LoVo (cell line): ENCODE measurements around the gene GALNT9.
A peak's percentile ranks its signal among the peaks of the same experiment; 100 is the strongest.
"Not testable (repeated sequence)": the region's sequence is repeated elsewhere in the genome, so short reads cannot be mapped to it uniquely, and the experiment has no call there.

Experiments used
- DNase-seq: peaks from one replicate; pipeline ENCODE4 v3.0.0-alpha.2; 2016; ENCODE audit warnings: low spot score

The GALNT9 gene

DNA sequence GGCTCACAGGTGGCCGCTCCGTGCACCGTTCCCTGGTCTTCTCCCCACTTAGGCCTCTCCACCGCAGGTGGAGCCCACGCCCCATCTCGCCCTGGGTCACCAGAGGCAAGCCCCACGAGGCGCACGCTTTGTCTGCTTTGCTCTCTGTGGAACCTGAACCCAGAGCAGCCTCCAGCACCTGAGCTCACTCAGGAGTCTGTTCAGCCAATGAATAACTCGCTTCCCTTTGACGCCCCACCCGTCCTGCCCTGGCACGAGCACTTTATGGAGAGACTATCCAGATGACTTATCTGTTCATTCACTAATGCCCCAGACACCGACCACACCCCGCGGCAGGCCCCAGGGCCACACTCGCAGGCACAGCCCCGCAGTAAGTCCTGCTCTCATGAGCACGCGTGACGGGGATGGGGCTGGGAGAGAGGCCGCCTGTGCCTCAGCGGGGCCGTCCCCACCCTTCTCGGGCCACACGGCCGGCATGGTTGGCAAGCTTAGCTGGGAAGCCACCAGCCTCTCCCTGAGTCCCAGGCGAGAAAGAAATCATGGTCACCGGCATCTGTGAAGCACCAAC, 100.1 kb downstream of the GALNT9 start:
- no peak for DNase-seq

DNA sequence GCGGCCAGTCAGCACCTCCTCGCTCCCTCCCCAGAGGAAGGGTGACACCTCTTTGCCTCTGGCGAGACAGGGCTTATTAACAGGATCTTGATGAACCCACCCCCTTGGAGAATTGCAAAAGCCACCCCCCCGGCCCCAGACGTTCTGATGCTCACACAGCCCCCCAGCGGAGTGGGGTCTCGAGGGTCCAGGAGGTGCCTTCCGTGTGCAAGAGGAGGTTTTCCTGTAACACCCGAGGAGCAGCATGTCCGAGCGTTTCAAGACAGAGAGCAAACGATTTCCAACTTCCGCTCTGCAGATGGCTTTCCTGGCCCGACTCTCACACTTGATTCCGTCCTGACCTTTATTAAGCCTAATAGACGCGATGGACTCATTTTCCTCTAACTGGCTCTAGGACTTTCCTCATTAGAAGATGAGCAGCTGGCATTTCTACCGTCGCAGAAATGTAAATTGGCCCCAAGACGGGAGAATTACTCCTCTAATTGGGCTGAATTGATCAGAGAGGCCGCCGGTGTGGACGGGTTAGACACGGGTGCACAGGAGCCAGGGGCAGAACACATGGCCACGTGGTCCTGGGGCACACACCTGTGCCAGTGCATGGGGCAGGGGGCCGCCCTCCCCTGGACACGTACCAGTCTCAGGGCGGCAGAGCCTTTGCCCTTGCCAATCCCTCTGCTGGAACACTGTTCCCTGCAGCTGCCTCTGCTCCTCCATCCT, 100.8 kb downstream of the GALNT9 start:
- no peak for DNase-seq

DNA sequence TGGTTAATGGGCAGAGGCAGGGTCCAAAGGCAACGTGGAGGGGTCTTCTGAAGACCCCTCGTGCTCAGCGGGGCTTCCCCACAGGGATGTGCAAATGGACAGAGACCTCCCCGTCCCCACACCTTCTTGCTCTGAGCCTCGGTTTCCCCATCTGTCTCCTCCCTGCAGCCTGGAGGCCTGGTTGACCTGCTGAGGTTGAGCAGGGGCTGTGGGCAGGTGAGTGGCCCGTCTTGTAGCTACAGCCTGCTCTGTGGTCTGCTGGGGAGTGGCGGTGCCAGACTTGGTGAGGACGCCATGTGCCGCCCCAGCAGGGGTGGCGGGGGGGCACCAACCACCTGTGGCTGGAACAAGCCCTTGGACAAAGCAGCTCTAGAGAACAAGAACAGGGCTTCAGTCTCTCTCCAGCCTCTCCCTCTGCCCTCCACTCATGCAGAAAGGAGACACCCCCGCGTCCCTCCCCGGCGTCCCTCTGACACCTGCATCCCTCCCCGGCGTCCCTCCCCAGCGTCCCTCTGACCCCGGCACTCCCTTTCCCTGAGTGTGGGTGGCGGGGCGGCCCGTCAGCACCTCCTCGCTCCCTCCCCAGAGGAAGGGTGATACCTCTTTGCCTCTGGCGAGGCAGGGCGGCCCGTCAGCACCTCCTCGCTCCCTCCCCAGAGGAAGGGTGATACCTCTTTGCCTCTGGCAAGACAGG, 101.5 kb downstream of the GALNT9 start:
- no peak for DNase-seq

DNA sequence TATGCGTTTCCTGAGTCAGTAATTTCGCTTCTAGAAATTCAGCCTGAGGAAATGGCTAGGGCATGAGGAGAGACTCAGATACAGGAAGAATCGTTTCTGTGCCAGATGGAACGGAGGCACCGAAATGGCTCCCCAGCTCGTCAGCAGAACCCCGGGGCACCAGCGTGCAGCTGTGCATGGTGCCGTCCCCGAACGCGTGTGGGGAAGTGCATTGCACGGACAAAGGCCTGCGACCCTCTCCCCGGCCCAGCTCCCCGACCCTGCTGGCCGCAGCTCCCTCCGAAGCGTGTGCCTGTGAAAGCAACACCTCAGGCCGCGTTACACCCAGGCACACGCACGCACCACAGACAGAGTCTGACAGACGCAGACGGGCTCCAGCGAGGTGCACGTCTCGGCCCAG, 102.3 kb downstream of the GALNT9 start:
- DNase-seq, result no peak

DNA sequence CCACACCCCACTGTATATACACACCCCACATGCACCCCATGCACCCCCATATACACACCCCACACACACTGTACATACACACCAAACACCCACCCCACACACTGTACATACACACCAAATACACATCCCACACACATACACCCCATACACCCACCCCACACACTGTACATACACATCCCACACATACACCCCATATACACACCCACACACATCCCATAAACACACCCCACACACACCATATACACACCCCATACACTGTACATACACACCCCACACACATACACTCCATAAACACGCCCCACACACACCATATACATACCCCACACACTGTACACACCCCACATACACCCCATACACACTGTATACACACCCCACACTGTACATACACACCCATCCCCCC, 102.8 kb downstream of the GALNT9 start:
- no peak for DNase-seq

DNA sequence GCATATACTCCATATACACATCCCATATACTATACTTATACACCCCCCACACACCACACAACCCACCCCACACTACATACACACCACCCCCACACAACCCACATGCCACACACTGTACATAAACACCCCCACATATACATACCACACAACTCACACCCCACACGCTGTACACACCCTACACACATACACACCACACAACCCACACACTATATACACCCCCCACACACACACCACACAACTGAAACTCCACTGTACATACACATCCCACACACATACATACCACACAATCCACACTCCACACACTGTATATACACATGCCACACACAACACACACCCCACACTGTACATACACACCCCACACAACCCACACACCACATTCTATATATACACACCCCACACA, 104.2 kb downstream of the GALNT9 start:
- no peak for DNase-seq

DNA sequence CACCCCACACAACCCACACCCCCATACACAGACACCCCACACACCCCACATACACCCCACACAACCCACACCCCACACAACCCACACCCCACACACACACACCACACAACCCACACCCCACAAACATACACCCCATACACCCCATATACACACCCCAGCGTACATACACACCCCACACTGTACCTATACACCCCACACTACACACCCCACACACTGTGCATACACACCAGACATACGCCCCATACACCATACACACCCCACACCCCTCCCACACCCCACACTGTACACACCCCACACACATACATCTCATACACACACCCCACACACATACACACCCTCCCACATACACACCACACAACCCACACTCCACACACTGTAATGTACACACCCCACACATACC, 104.9 kb downstream of the GALNT9 start:
- no peak for DNase-seq

DNA sequence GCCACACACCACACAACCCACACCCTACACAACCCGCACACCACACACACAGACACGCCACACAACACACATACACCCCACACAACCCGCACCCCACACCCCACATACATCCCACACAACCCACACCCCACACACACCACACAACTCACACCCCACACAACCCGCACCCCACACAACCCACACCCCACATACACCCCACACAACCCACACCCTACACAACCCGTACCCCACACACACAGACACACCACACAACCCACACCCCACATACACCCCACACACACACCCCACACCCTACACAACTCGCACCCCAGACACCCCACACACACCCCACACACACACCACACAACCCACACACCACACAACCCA, 106.6 kb downstream of the GALNT9 start:
- DNase-seq, result no peak

DNA sequence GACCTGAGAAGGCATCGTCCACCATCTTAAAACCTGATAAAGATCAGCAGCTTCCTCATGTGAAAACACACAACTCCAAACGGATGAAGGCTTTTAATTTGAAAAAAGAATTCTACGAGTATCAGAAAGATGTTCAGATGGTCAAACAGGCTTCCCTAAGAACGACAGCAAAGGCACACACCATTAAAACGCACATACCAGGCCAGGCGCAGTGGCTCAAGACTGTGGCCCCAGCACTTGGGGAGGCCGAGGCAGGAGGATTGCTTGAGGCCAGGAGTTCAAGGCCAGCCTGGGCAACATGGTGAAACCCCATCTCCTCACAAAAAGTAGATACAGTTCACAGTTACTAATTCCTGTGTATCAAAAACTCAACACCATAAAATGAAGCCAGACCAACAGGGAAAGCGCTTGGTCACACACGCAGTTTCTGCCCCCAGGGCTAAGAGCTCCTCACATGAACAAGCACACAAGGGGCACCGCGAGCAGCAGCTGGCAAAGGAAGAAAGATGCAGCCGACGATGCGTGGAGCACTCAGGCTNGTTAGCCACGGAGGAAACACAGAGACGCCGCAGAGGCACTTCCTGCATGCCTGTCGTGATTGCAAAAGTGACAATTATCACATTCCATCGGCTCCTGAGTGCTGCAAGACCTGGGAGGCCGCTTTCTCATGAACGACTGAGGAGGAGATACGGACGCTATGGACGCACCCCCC, 107.1 kb downstream of the GALNT9 start:
- DNase-seq, result peak; percentile 29

DNA sequence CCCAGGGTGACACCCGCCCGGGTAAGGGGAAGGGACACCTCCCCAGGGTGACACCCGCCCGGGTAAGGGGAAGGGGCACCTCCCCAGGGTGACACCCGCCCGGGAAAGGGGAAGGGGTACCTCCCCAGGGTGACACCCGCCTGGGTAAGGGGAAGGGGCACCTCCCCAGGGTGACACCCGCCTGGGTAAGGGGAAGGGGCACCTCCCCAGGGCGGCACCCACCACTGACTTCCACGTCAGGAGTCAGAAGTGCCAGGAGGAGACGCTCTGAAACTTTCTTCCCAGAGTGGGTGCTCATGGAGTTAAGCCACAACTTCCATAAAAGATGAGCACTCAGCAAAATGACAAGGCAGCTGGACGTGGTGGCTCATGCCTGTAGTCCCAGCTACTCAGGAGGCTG, 109.6 kb downstream of the GALNT9 start:
- not testable (repeated sequence) for DNase-seq

DNA sequence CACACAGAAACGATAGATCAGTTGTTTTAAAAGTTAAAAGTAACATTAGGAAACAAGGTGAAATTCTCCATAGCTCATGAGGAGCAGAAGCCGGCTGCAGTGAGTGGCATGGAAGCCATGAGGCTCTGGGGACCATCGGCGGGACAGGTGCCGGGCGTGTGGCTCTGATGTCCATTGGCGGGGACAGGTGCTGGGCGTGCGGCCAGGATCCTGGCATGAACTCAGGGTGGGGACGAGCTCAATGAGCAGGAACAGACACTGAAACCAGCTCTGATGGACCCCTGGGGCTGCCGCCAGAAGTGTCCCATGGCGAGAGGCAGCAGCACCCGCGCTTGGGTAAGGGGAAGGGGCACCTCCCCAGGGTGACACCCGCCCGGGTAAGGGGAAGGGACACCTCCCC, 110.1 kb downstream of the GALNT9 start:
- DNase-seq, result no peak

DNA sequence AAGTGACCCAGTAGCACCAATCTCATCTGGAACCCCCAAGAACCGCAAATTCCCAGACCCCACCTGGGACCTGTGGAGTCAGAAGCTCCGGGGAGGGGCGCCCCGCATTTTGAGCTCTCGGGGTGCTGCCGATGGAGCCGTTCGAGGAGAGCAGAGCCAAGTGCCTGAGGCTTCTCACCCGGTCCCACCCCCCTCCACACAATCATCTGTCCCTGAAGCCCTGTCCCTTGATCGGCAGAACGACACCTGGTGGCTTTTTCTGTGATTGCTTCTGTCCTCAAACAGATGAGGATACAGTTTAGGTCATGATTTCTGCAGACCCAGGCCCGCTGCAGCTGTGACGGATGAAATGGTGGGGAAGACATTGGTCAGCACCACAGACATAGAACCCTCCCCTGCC, 110.5 kb downstream of the GALNT9 start:
- no peak for DNase-seq

DNA sequence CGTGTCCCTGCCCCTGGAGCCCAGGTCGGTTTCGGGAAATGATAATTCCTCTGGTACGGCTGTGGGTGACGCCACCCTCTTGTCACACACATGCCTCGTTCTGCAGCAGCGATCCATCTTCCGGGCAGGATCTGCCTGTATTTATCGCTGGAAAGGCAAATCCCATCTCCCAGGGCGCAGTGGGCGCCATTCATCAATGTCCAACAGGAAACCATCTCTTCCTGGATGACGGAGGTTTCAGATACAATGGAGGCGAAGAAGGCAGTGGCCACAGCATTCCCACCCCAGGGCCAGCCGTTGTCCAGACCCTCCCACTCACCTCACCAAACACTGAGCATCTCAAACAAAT, 110.9 kb downstream of the GALNT9 start:
- DNase-seq, result no peak

DNA sequence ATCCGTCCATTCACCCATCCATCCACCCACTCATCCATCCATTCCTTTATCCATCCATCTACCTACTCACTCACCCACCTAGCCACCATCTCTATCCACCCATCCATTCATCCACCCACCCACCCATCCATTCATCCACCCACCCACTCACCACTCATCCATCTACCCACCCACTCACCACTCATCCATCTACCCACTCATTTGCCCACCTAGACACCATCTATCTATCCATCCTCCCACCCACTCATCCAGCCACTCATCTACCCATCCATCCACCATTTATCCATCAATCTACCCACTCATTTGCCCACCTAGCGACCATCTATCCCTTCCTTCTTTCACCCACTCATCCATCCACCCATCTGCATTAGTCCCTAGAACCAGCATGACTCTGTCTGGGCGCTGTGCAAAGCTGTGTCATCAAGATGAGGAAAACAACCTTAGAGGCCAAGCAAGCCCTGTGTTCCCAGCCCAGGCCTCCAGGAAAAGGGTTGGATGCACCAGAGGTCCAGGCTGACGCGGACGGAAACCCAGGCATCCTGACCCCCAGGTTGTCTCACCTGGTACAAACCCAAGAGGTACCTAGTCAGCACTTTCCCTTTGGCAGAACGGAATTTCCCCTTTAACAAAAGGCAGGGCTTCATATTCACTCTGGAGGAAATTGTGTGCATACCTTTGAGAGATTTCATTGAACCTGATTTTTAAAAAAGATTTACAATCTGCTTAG, 111.4 kb downstream of the GALNT9 start:
- DNase-seq, result no peak

DNA sequence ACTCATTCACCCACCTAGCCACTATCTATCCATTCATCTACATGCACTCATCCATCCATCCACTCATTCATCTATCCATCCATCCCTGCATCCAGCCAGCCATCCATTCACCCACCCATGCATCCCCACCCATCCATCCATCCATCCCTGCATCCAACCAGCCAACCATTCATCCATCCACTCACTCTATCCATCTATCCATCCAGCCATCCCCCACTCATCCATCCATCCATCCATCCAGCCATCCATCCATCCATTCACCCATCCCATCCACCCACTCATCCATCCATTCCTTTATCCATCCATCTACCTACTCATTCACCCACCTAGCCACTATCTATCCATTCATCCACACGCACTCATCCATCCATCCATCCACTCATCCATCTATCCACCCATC, 112.0 kb downstream of the GALNT9 start:
- no peak for DNase-seq

DNA sequence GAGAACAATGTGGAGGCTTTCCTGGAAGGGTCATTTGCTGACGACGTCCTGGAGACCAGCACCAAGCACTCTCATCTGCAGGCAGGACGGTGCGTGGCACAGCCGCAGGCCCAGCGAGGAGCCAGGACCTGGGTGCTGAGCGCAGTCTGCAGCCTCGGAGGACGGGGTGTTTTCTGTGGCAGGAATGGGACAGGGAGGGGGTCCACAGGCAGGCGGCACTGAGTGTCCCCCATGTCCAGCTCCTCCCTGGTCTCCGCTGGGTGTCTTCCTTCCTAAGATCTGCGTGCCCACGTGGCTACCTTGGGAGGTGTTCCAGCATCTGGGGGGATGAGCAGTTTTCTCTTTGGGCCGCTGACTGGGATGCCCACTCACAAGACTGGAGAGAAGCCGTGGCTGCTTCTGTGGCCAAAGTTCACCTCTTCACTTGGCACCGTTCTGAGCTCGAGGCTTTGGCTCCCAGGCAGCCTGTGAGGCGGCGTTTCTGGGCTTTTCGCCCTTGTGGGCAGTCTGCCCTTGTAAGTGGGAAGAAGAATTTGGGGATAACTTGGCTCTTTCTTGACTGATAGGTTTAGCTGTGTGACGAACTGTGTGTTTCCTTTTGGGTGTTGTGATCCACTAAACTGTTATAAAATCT, 112.9 kb downstream of the GALNT9 start:
- DNase-seq, result no peak

DNA sequence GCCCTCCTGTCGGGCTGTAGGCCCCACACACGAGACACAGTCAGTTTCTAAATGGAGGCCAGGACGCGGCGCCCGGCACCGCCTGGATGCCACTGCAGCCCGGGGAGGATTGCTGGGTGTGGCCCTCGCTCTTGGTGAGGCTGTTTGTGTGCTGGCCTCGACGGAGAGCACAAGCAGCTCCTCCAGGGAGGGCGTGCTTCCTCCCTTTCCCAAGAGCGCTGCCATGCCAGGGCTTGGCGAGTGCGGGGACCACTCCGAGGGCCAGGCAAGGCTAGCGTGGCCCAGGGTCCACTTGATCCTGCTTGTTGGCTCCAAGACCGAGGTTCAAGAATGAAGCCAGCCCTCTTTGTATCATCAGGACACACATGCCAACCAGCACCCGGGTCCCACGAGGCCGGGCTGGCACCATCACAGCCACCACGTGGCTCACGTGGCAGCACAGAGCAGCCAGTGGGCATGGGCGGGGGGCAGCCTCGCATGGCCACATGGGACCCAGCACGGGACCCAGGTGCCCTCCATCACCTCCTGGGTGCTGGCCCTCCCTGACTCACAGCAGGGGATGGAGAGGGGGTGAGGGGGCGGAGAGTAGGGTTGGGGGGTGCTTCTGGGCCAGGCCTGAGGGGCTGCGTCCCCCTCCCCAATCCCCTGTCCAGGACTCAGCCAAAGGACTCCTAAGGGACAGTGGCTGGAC, 113.9 kb downstream of the GALNT9 start:
- DNase-seq, result no peak

DNA sequence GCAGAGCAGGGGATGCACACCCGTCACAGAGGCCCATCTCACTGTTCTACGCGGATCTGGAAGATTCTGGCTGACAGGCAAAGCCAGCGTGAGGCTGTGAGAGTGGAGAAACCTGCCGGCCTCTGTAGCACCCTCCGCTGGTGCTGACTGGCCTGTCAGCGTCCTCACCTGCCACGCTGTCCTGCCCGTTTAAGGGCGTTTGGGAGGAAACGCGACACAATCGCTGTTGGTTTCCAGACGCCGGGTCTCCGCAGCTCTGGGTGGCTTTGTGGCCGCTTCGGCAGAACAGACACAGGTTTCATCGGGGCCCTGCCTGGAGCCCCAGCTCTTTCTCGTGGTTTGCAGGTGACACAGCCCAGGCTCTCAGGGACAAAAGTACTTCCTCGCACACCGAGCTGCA, 114.5 kb downstream of the GALNT9 start:
- DNase-seq, result no peak

DNA sequence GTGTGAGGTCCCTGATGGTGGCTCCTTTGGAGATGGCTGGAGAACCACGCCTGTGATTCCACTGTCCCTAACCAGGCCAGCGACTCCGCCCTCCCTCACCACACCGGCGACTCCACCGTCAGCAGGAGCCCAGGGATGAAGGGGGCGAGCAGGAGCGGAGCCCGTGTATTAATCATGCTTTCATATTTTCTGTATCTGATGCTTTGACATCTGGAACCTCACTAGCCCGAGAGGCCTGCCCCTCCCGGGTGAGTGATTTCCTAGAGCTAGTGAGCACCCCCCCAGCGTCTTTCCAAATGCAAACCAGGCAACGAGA, 115.3 kb downstream of the GALNT9 start:
- DNase-seq, result no peak

DNA sequence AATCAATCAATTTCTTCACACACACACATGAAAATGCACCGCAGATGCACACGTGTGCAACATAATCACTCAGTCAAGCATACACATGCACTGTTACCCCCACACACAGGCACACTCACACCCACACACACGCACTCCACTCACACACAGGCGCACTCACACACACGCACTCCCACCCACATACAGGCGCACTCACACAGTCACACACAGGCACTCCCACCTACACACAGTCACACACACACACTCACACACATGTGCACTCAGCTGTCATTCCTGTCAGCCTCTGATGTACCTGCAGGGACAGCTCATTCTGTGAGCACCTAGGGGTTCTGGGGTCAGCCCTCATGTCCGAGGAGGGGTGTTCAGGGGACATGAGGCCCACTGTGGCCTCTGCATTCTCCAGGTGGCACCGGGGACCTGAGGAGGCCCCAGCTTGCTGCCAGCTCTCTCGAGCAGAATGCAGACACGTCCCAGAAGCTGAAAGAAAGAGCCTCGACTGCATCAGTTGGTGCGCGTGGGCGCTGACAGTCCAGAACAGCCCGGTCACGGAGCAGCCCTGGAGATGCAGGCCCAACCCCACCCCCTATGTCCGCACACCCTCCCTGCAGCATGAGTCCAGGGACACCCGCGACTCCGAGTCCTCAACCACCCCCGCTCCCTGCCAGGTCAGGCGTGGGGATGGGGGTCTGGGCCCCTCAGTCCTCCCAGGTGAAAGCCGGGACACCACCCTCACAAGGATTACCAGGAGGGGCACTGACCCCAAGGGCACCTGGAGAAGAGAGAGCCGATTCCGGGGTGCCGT, 115.8 kb downstream of the GALNT9 start:
- no peak for DNase-seq

DNA sequence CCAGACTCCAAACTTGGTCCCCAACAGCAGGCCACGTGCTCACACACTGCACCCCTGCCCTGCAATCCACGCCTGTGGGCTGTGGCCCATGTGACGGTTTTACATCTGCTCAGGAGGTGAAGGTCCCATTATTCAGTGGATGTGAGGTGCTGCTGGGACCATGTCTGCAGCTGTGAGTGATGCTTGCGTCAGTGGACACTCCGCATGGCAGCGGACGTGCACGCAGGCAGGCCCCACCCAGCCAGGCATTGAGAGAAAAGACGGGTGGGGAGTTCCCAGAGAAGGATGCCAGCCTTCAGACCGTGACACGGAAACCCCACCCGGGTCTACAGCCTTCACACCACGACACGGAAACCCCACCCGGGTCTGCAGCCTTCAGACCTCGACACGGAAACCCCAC, 117.6 kb downstream of the GALNT9 start:
- DNase-seq, result no peak
